Activated CD4-positive, alpha-beta memory T cell treated with anti-CD3 and anti-CD28 coated beads for 36 hours (primary cell): ENCODE results near the gene TMED4. TPM values are rescaled to one million over a fixed set of nuclear protein-coding genes. Genes with fewer than 3 reads are reported as not detected.

Experiments
- CTCF ChIA-PET: fragments of 350-600 bp; sonication (Branson Sonifier 250); formaldehyde crosslinking; loops from one replicate; lab custom pipeline; 2021; ENCODE audit warnings: antibody characterized with exemption, inconsistent platforms; lab: Charles Lee
- POLR2A ChIA-PET: fragments of 350-600 bp; sonication (Branson Sonifier 250); formaldehyde crosslinking; loops from one replicate; lab custom pipeline; 2021; ENCODE audit warnings: antibody characterized with exemption; lab: Charles Lee
- DNase-seq: peaks from one replicate; pipeline ENCODE4 v3.0.0-alpha.2; 2020
- H3K27ac Mint-ChIP-seq: one replicate; pipeline ENCODE4 v1.8.0; 2021; ENCODE audit warnings: mixed read lengths
- H3K27me3 Mint-ChIP-seq: one replicate; pipeline ENCODE4 v1.8.0; 2021; ENCODE audit warnings: mixed read lengths
- H3K36me3 Mint-ChIP-seq: one replicate; pipeline ENCODE4 v1.8.0; 2021; ENCODE audit warnings: mixed read lengths
- H3K4me1 Mint-ChIP-seq: one replicate; pipeline ENCODE4 v1.8.0; 2021; ENCODE audit warnings: low read depth, mixed read lengths
- H3K4me3 Mint-ChIP-seq: one replicate; pipeline ENCODE4 v1.8.0; 2021; ENCODE audit warnings: mild to moderate bottlenecking, mixed read lengths
- H3K9me3 Mint-ChIP-seq: one replicate; pipeline ENCODE4 v1.8.0; 2021; ENCODE audit warnings: mixed read lengths
- intact Hi-C: fragments of 100-400 bp; cut with micrococcal nuclease; formaldehyde crosslinking; loops from one replicate; pipeline ENCODE4 v1.15.1; 2023
- total RNA-seq, 2 experiments: library from RNA; stranded (reverse); gene quantifications; one replicate each; pipeline ENCODE4 v1.2.3, GENCODE V29; 2021

Gene TMED4
- total RNA-seq, 2 experiments from 2014 or later = 74.8 to 79.1 TPM

GRCh38 chr7:44583146-44583865 lies 1.3 kb upstream of the TMED4 start:
- Mint-ChIP-seq H3K27me3 (peaks cover 3% of the 10 kb centered on the region), H3K36me3 (peaks cover 31% of the 10 kb centered on the region), H3K4me1 (peaks cover 34% of the 10 kb centered on the region), H3K9me3 (no peaks in the 10 kb centered on the region), H3K27ac (peak overlapping the region; percentile 91), H3K4me3 (peak overlapping the region; percentile 91)
- intact Hi-C loops = loop anchor here (2.0 kb wide), 3 partner anchors 213 to 527 kb away; partner anchors contain the start of genes PPIA, PURB and TBRG4
- DNase-seq = no peak
- ChIA-PET CTCF (interaction anchor here (0.7 to 3.0 kb wide), 2 partner anchors 18 to 337 kb away, joined by 3 to 17 read pairs; no protein-coding TSS in a partner anchor), POLR2A (interaction anchor here (0.8 to 2.9 kb wide), 9 partner anchors 10 to 418 kb away, joined by 3 to 27 read pairs (median 7); partner anchors contain the start of genes DDX56, H2AZ2, OGDH and PURB)

- peak overlapping the region; percentile 91 for H3K4me3 Mint-ChIP-seq
- peak; percentile 71 for DNase-seq
- intact Hi-C loops = no loop called here
- no peaks in the 10 kb centered on the region for H3K9me3 Mint-ChIP-seq
- ChIA-PET POLR2A (interaction anchor here (0.9 to 2.9 kb wide), 12 partner anchors 8 to 531 kb away, joined by 3 to 27 read pairs (median 5); partner anchors contain the start of genes DDX56, H2AZ2, OGDH and PPIA), CTCF (interaction anchor here (1.1 to 3.0 kb wide), 3 partner anchors 16 to 266 kb away, joined by 3 to 17 read pairs (median 9); partner anchors contain the start of gene H2AZ2)
- peaks cover 30% of the 10 kb centered on the region for H3K4me1 Mint-ChIP-seq
- peaks cover 37% of the 10 kb centered on the region for H3K36me3 Mint-ChIP-seq
- peak overlapping the region; percentile 91 for H3K27ac Mint-ChIP-seq
- peaks cover 3% of the 10 kb centered on the region for H3K27me3 Mint-ChIP-seq
These were observed 819 bp downstream of the TMED4 start for GRCh38 chr7:44580945-44581878.

DNA sequence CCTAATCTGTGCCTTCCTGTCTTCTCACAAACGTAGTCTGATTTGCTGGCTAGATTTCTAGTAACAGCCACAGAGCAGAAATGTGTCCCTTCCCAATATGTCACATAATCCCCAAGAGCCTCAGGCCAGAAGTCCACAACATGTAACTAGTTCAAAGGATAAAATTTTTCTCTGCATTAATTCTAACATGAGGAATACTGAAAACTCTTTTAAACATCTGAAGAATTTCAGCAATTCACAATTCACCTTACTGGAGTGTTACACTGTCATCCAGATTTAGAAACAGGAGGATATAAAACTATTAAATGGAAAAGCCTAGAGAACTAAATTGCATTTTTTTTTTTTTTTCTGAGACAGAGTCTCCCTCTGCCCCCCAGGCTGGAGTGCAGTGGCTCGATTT lies 5.8 kb downstream of the TMED4 start:
- Mint-ChIP-seq H3K9me3 (no peaks in the 10 kb centered on the region), H3K27me3 (no peaks in the 10 kb centered on the region), H3K4me3 (peak overlapping the region; percentile 10), H3K27ac (peak overlapping the region; percentile 24), H3K4me1 (peaks cover 57% of the 10 kb centered on the region), H3K36me3 (peaks cover 66% of the 10 kb centered on the region)
- POLR2A ChIA-PET = interaction anchor here (0.9 kb wide), 1 partner anchor 221 kb away, joined by 3 read pairs; no protein-coding TSS in a partner anchor
- DNase-seq = no peak
- intact Hi-C loops = no loop called here
- CTCF ChIA-PET = interaction anchor here (4.5 kb wide), 1 partner anchor 11 kb away, joined by 35 read pairs; no protein-coding TSS in a partner anchor

- Mint-ChIP-seq H3K36me3 (peaks cover 63% of the 10 kb centered on the region), H3K27me3 (no peaks in the 10 kb centered on the region), H3K27ac (peak overlapping the region; percentile 91), H3K9me3 (no peaks in the 10 kb centered on the region), H3K4me3 (peak overlapping the region; percentile 92), H3K4me1 (peaks cover 49% of the 10 kb centered on the region)
- ChIA-PET CTCF (interaction anchor here (0.5 to 4.5 kb wide), 5 partner anchors 9 to 273 kb away, joined by 3 to 35 read pairs (median 3); partner anchors contain the start of gene H2AZ2), POLR2A (interaction anchor here (0.7 to 2.4 kb wide), 2 partner anchors 10 to 389 kb away, joined by 4 to 19 read pairs; no protein-coding TSS in a partner anchor)
- intact Hi-C loops = no loop called here
- DNase-seq = no peak
These were observed 7.0 kb downstream of the TMED4 start for GRCh38 chr7:44575054-44575453.

DNA sequence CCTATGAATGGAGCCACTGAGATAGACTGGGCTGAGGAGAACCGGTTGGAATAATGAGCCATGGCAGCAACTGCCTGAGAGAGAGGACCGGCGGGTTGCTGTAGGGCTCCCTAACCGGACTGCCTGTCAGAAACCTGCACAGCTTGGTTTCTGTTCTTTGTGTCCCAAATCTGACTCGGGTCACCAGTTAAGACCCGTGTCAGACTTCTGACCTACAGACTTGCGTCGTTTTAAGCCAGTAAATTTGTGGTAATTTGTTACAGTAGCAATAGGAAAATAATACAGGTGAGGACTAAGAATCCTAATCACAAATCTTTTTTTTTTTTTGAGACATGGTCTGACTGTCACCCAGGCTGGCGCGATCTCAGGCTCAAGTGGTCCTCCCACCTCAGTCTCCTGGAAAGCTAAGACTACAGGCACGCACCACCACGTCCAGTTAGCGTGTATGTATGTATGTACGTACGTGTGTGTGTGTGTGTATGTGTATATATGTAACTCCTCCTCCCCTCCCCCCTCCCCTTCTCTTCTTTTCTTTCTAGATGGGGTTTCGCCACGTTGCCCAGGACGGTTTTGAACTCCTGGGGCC lies 7.7 kb downstream of the TMED4 start:
- intact Hi-C loops = loop anchor here (1.0 kb wide), 2 partner anchors 8 to 311 kb away; partner anchors contain the start of genes PURB and TMED4
- H3K4me1 Mint-ChIP-seq = peaks cover 46% of the 10 kb centered on the region
- no peaks in the 10 kb centered on the region for H3K9me3 Mint-ChIP-seq
- peaks cover 63% of the 10 kb centered on the region for H3K36me3 Mint-ChIP-seq
- peak overlapping the region; percentile 92 for H3K4me3 Mint-ChIP-seq
- H3K27me3 Mint-ChIP-seq = no peaks in the 10 kb centered on the region
- peak overlapping the region; percentile 91 for H3K27ac Mint-ChIP-seq
- DNase-seq = no peak
- ChIA-PET CTCF (interaction anchor here (0.5 to 4.5 kb wide), 6 partner anchors 9 to 513 kb away, joined by 3 to 35 read pairs (median 4); partner anchors contain the start of gene H2AZ2), POLR2A (interaction anchor here (0.6 to 2.5 kb wide), 10 partner anchors 7 to 389 kb away, joined by 3 to 23 read pairs (median 6); partner anchors contain the start of genes NUDCD3, OGDH and TMED4)

DNA sequence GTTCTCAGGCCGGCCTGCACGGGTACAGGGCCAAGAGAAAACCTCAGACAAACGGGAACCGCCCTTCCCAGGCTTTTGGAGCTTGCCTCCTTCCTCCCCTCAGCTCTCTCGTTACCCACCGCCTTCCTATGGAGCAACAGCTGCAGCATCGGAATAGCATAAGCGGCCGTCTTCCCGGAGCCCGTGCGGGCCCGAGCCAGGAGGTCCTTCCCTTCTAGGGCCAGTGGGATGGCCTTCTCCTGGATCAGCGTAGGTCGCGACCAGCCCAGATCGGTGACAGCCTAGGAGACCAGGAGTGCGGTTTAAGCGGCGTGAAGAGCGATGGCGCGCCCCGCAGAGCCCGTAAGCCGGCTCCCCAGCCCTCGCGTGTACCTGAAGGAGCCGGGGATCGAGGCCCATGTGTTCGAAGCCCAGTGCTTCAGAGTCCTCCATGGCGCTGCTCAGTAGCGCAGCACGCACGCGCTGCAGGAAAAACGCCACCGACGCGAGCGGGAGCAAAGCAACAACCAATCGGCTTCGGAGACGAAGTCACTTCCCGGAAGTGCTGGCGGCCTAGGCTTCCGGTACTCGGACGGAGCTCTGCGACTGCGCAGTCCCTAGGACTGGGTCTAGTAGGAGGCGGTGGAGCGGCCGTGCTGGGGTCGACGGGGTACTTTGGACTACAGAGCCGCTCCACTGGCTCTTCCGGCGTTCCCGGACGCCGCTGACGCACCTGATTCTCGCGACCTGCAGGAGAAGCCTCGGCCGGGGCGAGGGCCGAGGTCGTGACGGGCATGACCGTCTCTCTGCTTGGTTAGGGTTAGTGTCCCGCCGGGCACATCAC lies 8.4 kb downstream of the TMED4 start, which contains the start of gene DDX56:
Gene DDX56 (minus strand): TSS at position 445 of the 823 bp plus-strand sequence. CDS start 13 bp downstream, at position 432.
- peak; percentile 97 for DNase-seq
- ChIA-PET POLR2A (interaction anchor here (0.6 to 2.5 kb wide), 14 partner anchors 8 to 538 kb away, joined by 3 to 23 read pairs (median 6); partner anchors contain the start of genes NUDCD3, OGDH, TBRG4 and TMED4), CTCF (interaction anchor here (0.6 to 4.5 kb wide), 4 partner anchors 8 to 513 kb away, joined by 3 to 35 read pairs (median 6); partner anchors contain the start of gene H2AZ2)
- Mint-ChIP-seq H3K27ac (peak within 1 kb of the TSS; percentile 91), H3K27me3 (no peaks in the 10 kb centered on the region), H3K36me3 (peaks cover 63% of the 10 kb centered on the region), H3K4me1 (peaks cover 43% of the 10 kb centered on the region), H3K9me3 (no peaks in the 10 kb centered on the region), H3K4me3 (peak within 1 kb of the TSS; percentile 92)
- intact Hi-C loops = loop anchor here (1.0 kb wide), 2 partner anchors 9 to 312 kb away; partner anchors contain the start of genes PURB and TMED4

- peaks cover 64% of the 10 kb centered on the region for H3K36me3 Mint-ChIP-seq
- intact Hi-C loops = no loop called here
- H3K27ac Mint-ChIP-seq = peak overlapping the region; percentile 91
- H3K4me1 Mint-ChIP-seq = peaks cover 40% of the 10 kb centered on the region
- peak overlapping the region; percentile 92 for H3K4me3 Mint-ChIP-seq
- DNase-seq = no peak
- no peaks in the 10 kb centered on the region for H3K9me3 Mint-ChIP-seq
- ChIA-PET POLR2A (interaction anchor here (0.6 to 2.5 kb wide), 7 partner anchors 8 to 539 kb away, joined by 3 to 23 read pairs (median 6); partner anchors contain the start of genes TBRG4 and TMED4), CTCF (interaction anchor here (0.8 to 4.5 kb wide), 5 partner anchors 7 to 312 kb away, joined by 3 to 35 read pairs (median 3); partner anchors contain the start of gene H2AZ2)
- H3K27me3 Mint-ChIP-seq = no peaks in the 10 kb centered on the region
These were observed 9.3 kb downstream of the TMED4 start for GRCh38 chr7:44572771-44573170.

DNA sequence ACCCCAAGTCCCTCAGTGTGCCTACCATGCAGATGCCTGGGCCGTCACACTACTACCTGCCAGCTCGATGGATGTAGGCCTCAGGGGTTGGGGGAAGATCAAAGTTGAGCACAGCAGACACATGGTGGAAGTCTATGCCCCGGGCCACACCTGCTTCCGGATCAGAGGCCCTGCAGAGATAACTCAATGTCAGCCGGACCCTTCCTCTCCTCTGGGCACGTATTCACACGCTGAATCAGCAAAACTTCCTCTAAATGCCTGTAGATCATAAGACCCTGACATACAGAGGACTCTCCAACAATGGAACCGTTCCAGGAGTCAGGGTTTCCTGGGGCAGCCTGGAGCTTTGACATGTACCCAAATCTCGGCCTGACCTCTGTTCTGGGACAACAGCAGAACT lies 12.1 kb downstream of the TMED4 start:
- H3K27ac Mint-ChIP-seq = no peak overlapping the region
- H3K9me3 Mint-ChIP-seq = no peaks in the 10 kb centered on the region
- intact Hi-C loops = no loop called here
- POLR2A ChIA-PET = interaction anchor here (0.6 kb wide), 1 partner anchor 14 kb away, joined by 3 read pairs; no protein-coding TSS in a partner anchor
- H3K4me3 Mint-ChIP-seq = no peak overlapping the region
- no peak for DNase-seq
- peaks cover 37% of the 10 kb centered on the region for H3K4me1 Mint-ChIP-seq
- peaks cover 73% of the 10 kb centered on the region for H3K36me3 Mint-ChIP-seq
- no peaks in the 10 kb centered on the region for H3K27me3 Mint-ChIP-seq
- CTCF ChIA-PET = no interaction called here

DNA sequence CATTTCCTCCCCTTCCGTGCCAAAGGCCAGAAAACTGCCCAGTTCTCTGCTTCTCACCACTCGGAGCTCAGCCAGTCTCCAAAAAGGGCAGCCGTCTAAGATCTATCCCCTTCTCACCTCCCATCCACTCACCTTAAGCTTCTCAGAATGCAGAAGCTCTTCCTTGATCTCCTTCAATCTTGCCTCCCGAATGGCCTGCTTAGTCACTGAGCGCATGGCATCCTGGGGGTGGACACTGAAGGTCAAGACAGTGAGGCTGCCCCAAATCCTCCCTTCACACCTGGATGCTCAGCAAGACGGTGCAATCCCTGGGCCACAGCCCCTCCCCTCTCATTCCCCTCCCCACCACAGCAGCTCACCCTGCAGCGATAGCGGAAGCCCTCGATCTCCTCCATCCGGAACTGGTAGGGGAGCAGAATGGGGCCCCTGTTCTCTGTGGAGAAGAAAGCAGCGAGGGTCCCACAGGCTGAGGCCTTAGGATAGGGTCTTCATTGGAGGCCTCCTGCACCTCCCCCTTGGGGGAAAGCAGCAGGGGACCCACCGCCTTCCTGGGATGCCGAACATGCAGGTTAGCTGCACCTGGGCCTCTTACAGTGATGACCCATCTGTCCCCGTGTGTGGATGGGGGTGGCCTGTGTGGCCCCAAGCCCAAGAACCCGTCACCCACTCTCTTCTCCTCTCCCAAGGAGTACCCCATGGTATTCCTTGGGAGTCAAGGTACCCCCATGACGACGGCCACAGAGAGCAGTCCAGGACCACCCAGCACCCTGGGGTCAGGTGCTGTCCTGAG lies 13.1 kb downstream of the TMED4 start:
- ChIA-PET CTCF (no interaction called here), POLR2A (no interaction called here)
- no peaks in the 10 kb centered on the region for H3K9me3 Mint-ChIP-seq
- H3K4me1 Mint-ChIP-seq = peaks cover 28% of the 10 kb centered on the region
- no peak for DNase-seq
- intact Hi-C loops = no loop called here
- no peaks in the 10 kb centered on the region for H3K27me3 Mint-ChIP-seq
- no peak overlapping the region for H3K27ac Mint-ChIP-seq
- H3K4me3 Mint-ChIP-seq = no peak overlapping the region
- H3K36me3 Mint-ChIP-seq = peaks cover 78% of the 10 kb centered on the region
